ENCODE measurements around the gene ELOVL2. TPM values are rescaled to one million over a fixed set of nuclear protein-coding genes. Genes with fewer than 3 reads are reported as not detected.

ELOVL2 gene
- total RNA-seq, 2 experiments from 2014 or later: not detected

DNA sequence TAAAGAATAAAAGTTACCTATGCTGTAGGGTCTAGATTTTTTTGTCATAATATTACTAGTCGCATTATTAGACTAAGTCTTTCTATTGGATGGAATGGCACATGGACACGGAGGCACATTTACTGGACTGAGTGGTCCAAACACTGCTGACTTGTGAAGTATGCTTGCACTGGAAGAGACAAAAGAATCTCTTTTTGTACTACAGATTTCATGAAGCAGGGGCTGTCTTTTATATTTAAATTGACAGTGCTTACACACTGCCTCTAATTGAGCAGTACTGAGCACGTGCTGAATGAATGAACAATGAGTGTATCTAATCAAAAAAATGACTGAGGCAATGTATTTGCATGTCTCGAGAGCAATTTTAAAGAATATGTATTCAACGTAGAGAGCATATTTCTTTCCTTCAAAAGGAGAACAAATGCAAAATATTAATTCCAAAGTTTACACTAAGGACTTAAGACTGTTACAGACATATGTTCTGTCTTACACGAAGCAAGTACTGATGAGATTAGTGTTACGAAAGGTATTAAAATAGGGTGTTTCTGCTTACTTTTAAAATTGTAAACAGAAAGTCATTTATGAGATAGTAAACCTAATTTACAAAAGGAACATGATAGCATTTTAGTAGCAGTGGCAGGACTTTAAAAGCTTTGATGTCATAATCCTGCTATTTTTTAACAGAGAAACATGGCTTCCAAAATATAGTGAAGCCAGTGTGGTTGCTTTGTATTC is 8.3 kb downstream of the ELOVL2 start:
- intact Hi-C loops (cut with DNase I, micrococcal nuclease): no loop called here
- no peaks in the 10 kb centered on the region for H3K4me1 Mint-ChIP-seq (ENCODE audit: low read depth)
- no peaks in the 10 kb centered on the region for H3K36me3 Mint-ChIP-seq (ENCODE audit: low read depth)
- H3K4me3 Mint-ChIP-seq: no peak overlapping the region
- H3K27me3 ChIP-seq (ENCODE audit: control insufficient read depth in 1 of 2, insufficient read depth in 2 of 2, low read length in 2 of 2): peaks cover 11 to 25% of the 10 kb centered on the region in 2 experiments
- no peaks in the 10 kb centered on the region for H3K9me3 Mint-ChIP-seq
- no peaks in the 10 kb centered on the region for H3K9me3 ChIP-seq (ENCODE audit: control insufficient read depth in 1 of 2, insufficient read depth in 1 of 2, low read length in 2 of 2)
- TF ChIP-seq, protein P1, sequence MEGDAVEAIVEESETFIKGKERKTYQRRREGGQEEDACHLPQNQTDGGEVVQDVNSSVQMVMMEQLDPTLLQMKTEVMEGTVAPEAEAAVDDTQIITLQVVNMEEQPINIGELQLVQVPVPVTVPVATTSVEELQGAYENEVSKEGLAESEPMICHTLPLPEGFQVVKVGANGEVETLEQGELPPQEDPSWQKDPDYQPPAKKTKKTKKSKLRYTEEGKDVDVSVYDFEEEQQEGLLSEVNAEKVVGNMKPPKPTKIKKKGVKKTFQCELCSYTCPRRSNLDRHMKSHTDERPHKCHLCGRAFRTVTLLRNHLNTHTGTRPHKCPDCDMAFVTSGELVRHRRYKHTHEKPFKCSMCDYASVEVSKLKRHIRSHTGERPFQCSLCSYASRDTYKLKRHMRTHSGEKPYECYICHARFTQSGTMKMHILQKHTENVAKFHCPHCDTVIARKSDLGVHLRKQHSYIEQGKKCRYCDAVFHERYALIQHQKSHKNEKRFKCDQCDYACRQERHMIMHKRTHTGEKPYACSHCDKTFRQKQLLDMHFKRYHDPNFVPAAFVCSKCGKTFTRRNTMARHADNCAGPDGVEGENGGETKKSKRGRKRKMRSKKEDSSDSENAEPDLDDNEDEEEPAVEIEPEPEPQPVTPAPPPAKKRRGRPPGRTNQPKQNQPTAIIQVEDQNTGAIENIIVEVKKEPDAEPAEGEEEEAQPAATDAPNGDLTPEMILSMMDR (IDR thresholded peaks at IDR 0.05): no peak
- no peak overlapping the region for H3K4me3 ChIP-seq (ENCODE audit: low read length)
- ATAC-seq (ENCODE audit: poor library complexity) (no peak), DNase-seq (no peak)
- no peak overlapping the region for H3K27ac Mint-ChIP-seq
- H3K27me3 Mint-ChIP-seq: peaks cover 71% of the 10 kb centered on the region
- no peak overlapping the region for H3K27ac ChIP-seq (ENCODE audit: low read depth in 1 of 2, low read length in 2 of 2)
- ChIA-PET CTCF (no interaction called here), POLR2A (no interaction called here)
- H3K36me3 ChIP-seq (ENCODE audit: insufficient read depth, low read length): no peaks in the 10 kb centered on the region
- H3K4me1 ChIP-seq (ENCODE audit: insufficient read depth, low read length): no peaks in the 10 kb centered on the region

DNA sequence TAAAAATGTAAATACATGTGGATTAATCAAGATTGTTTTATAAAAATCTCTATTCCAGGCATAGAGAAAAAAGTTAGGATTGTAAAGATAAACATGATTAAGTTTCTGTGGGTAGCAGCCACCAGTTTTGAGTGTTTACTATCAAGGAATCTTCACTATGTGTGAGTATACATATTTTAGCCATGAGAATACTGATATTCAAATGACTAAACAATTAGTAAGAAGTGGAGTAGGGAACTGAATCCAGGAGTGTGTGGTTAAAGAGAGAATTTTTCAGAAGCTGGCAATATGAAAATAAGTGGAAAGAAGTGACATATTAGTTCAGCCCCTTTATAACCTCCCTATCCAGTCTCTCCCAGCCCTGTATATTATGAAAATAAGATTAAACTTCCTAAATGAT is 10.3 kb downstream of the ELOVL2 start:
- H3K4me3 Mint-ChIP-seq: no peak overlapping the region
- Histone ChIP-seq H3K27ac (ENCODE audit: low read depth in 1 of 2, low read length in 2 of 2) (no peak overlapping the region), H3K4me1 (ENCODE audit: insufficient read depth, low read length) (no peaks in the 10 kb centered on the region), H3K4me3 (ENCODE audit: low read length) (no peak overlapping the region), H3K9me3 (ENCODE audit: control insufficient read depth in 1 of 2, insufficient read depth in 1 of 2, low read length in 2 of 2) (no peaks in the 10 kb centered on the region), H3K27me3 (ENCODE audit: control insufficient read depth in 1 of 2, insufficient read depth in 2 of 2, low read length in 2 of 2) (peaks cover 11 to 14% of the 10 kb centered on the region in 2 experiments), H3K36me3 (ENCODE audit: insufficient read depth, low read length) (no peaks in the 10 kb centered on the region)
- DNase-seq (no peak), ATAC-seq (ENCODE audit: poor library complexity) (no peak)
- ChIA-PET CTCF (no interaction called here), POLR2A (no interaction called here)
- intact Hi-C loops (cut with DNase I, micrococcal nuclease): no loop called here
- TF ChIP-seq, protein P1 (IDR thresholded peaks at IDR 0.05): no peak
- no peaks in the 10 kb centered on the region for H3K9me3 Mint-ChIP-seq
- H3K36me3 Mint-ChIP-seq (ENCODE audit: low read depth): no peaks in the 10 kb centered on the region
- no peaks in the 10 kb centered on the region for H3K4me1 Mint-ChIP-seq (ENCODE audit: low read depth)
- H3K27me3 Mint-ChIP-seq: peaks cover 68% of the 10 kb centered on the region
- no peak overlapping the region for H3K27ac Mint-ChIP-seq

DNA sequence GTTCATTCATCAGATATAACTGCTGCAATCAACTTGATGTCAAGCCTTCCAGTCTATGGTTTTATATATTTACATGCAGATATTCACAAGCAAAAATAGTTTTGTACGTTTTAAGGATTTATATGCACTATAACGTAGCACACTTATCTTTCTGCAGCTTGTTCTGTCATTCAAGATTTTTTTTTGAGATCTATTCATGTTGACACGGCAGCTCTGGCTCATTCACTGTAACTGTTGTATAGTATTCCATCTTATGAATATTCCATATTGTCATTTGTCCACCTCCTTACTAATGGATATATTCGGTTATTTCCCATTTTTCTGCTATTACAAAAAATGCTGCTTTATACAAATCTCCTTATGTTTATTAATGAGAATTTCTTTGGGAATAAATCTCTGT is 13.2 kb downstream of the ELOVL2 start:
- no peak for ATAC-seq (ENCODE audit: poor library complexity)
- TF ChIP-seq, protein P1 (IDR thresholded peaks at IDR 0.05): no peak

More for the DNA sequence above, 13.2 kb downstream of the ELOVL2 start:
- Mint-ChIP-seq H3K4me1 (ENCODE audit: low read depth) (no peaks in the 10 kb centered on the region), H3K36me3 (ENCODE audit: low read depth) (no peaks in the 10 kb centered on the region), H3K27ac (no peak overlapping the region), H3K4me3 (no peak overlapping the region), H3K9me3 (no peaks in the 10 kb centered on the region), H3K27me3 (peaks cover 67% of the 10 kb centered on the region)
- ChIA-PET CTCF (no interaction called here), POLR2A (no interaction called here)
- no peak for DNase-seq
- H3K4me3 ChIP-seq (ENCODE audit: low read length): no peak overlapping the region
- no peaks in the 10 kb centered on the region for H3K4me1 ChIP-seq (ENCODE audit: insufficient read depth, low read length)
- intact Hi-C loops (cut with DNase I, micrococcal nuclease): no loop called here
- H3K27me3 ChIP-seq (ENCODE audit: control insufficient read depth in 1 of 2, insufficient read depth in 2 of 2, low read length in 2 of 2): peaks cover 11 to 25% of the 10 kb centered on the region in 2 experiments
- no peaks in the 10 kb centered on the region for H3K9me3 ChIP-seq (ENCODE audit: control insufficient read depth in 1 of 2, insufficient read depth in 1 of 2, low read length in 2 of 2)
- no peaks in the 10 kb centered on the region for H3K36me3 ChIP-seq (ENCODE audit: insufficient read depth, low read length)
- no peak overlapping the region for H3K27ac ChIP-seq (ENCODE audit: low read depth in 1 of 2, low read length in 2 of 2)

Data from CD4-positive, alpha-beta T cell (primary cell).